ENCODE measurements around the gene TLX3. TPM values are rescaled to one million over a fixed set of nuclear protein-coding genes. Genes with fewer than 3 reads are reported as not detected.

TLX3 gene
- total and polyA plus RNA-seq, 10 of the 15 experiments (the other 5 are each of a cell fraction or from before 2014, with no cell fraction given) = not detected

GRCh38 chr5:171312129-171312974, 3.3 kb downstream of the TLX3 start (continued):
- TF ChIP-seq PAX5 (IDR thresholded peaks at IDR 0.05; ENCODE audit: borderline replicate concordance, low read depth, low read length) = no peak
- TF ChIP-seq SUZ12 (IDR thresholded peaks at IDR 0.05; ENCODE audit: unreplicated experiment) = no peak
- no peak for TF ChIP-seq NR2C1 (IDR thresholded peaks at IDR 0.05)
- no peak for TF ChIP-seq STAT3 (IDR thresholded peaks at IDR 0.05; ENCODE audit: low read depth, low read length)

- no peaks in the 10 kb centered on the region for H3K79me2 ChIP-seq (ENCODE audit: control insufficient read depth, insufficient read depth, low read length)
- no peaks in the 10 kb centered on the region for H3K36me3 ChIP-seq (ENCODE audit: control insufficient read depth in 2 of 2, insufficient read depth in 2 of 2, low read length in 1 of 2)
- no peak overlapping the region for H3K9ac ChIP-seq (ENCODE audit: control insufficient read depth, insufficient read depth, low read length)
- WGBS (ENCODE audit: insufficient coverage, insufficient replicate concordance, low lambda C conversion rate, missing lambda C conversion rate) = 46% methylated on average over 37 of the region's 37 CpGs
- no peak overlapping the region for H2AFZ ChIP-seq (ENCODE audit: control insufficient read depth, low read depth, low read length)
- no peak for FAIRE-seq
- H3K27me3 ChIP-seq (replicated peaks in 1 of 2; ENCODE audit: control insufficient read depth in 2 of 2, insufficient read depth in 2 of 2, low read length in 1 of 2) = peaks cover 4 to 23% of the 10 kb centered on the region in 2 experiments
- DNase-seq (ENCODE audit: low read depth, low spot score) = no peak
- no peaks in the 10 kb centered on the region; the same call in 2 of the 3 replicates for H3K9me3 ChIP-seq (replicated peaks; ENCODE audit: control insufficient read depth, insufficient read depth, low read length)
- POLR2A ChIA-PET = no interaction called here
- intact Hi-C loops (cut with micrococcal nuclease; ENCODE audit: unreplicated experiment) = no loop called here
- RAD21 ChIA-PET (ENCODE audit: unreplicated experiment) = no interaction called here
- CTCF ChIA-PET = no interaction called here
- SMC1A ChIA-PET (ENCODE audit: uncharacterized antibody, unreplicated experiment) = interaction anchor here (0.8 kb wide), 1 partner anchor 8 kb away, joined by 3 read pairs; no protein-coding TSS in a partner anchor
- in situ Hi-C loops (cut with MboI) = no loop called here
- no TSS peak for BruUV-seq (replicated peaks)
- no peak overlapping the region for H3K27ac ChIP-seq (ENCODE audit: control insufficient read depth, insufficient read depth)
- H3K4me2 ChIP-seq (ENCODE audit: control insufficient read depth, insufficient read depth) = no peak overlapping the region
- no peak overlapping the region for H3K4me3 ChIP-seq
- ATAC-seq = no peak
- H3K4me1 ChIP-seq (ENCODE audit: control insufficient read depth, insufficient read depth, low read length) = no peaks in the 10 kb centered on the region
- no peaks in the 10 kb centered on the region for H4K20me1 ChIP-seq (ENCODE audit: control insufficient read depth, insufficient read depth)
- TF ChIP-seq HDAC6 (IDR thresholded peaks at IDR 0.05; ENCODE audit: unreplicated experiment) = no peak
- TF ChIP-seq EP300 (IDR thresholded peaks at IDR 0.05; ENCODE audit: borderline replicate concordance in 1 of 2, control insufficient read depth in 1 of 2, low read depth in 2 of 2, low read length in 2 of 2) = no peak
- TF ChIP-seq RB1 (IDR thresholded peaks at IDR 0.05; ENCODE audit: borderline replicate concordance) = no peak
- no peak for TF ChIP-seq IKZF1 (conservative IDR thresholded peaks at IDR 0.05)
- no peak for TF ChIP-seq MLLT1 (IDR thresholded peaks at IDR 0.05)
- TF ChIP-seq TCF3 (IDR thresholded peaks at IDR 0.05; ENCODE audit: borderline replicate concordance, insufficient read depth, low read depth, low read length) = no peak
- TF ChIP-seq, protein P1, sequence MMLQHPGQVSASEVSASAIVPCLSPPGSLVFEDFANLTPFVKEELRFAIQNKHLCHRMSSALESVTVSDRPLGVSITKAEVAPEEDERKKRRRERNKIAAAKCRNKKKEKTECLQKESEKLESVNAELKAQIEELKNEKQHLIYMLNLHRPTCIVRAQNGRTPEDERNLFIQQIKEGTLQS (IDR thresholded peaks at IDR 0.05; ENCODE audit: borderline replicate concordance, extremely low read depth, low read depth, low read length) = no peak
- no peak for TF ChIP-seq TCF7 (IDR thresholded peaks at IDR 0.05; ENCODE audit: borderline replicate concordance)
- TF ChIP-seq HDAC2 (IDR thresholded peaks at IDR 0.05) = no peak
- no peak for TF ChIP-seq LARP7 (IDR thresholded peaks at IDR 0.05)
Observed at GRCh38 chr5:171313481-171314206, 4.6 kb downstream of the TLX3 start.
